WTC11 (cell line): ENCODE measurements around the gene OBSCN. TPM values are rescaled to one million over a fixed set of nuclear protein-coding genes. Genes with fewer than 3 reads are reported as not detected.

Experiments used
- ATAC-seq: fragments of 200-7000 bp; cut with Tn5 transposase; 2 replicates; pipeline ENCODE4 v1.10.0; 2021; ENCODE audit warnings: mild to moderate bottlenecking, moderate library complexity
- CTCF ChIA-PET: fragments of 300-600 bp; sonication (Branson Sonifier 250); formaldehyde crosslinking; loops from one replicate; lab custom pipeline; 2021; ENCODE audit warnings: antibody characterized with exemption; lab: Charles Lee
- POLR2A ChIA-PET: fragments of 350-600 bp; sonication (Branson Sonifier 250); formaldehyde crosslinking; loops from one replicate; lab custom pipeline; 2021; ENCODE audit warnings: antibody characterized with exemption; lab: Charles Lee
- DNase-seq: peaks from one replicate; pipeline ENCODE4 v3.0.0; 2021; ENCODE audit warnings: low spot score
- H3K27ac Mint-ChIP-seq: 2 replicates; pipeline ENCODE4 v1.8.0; 2021; ENCODE audit warnings: mixed read lengths
- H3K27me3 Mint-ChIP-seq: 2 replicates; pipeline ENCODE4 v1.8.0; 2021; ENCODE audit warnings: low read depth, mild to moderate bottlenecking, moderate library complexity, mixed read lengths
- H3K36me3 Mint-ChIP-seq: 2 replicates; pipeline ENCODE4 v1.8.0; 2021; ENCODE audit warnings: mixed read lengths
- H3K4me1 Mint-ChIP-seq: 2 replicates; pipeline ENCODE4 v1.8.0; 2022; ENCODE audit warnings: mixed read lengths
- H3K4me3 Mint-ChIP-seq: 2 replicates; pipeline ENCODE4 v1.8.0; 2021; ENCODE audit warnings: mild to moderate bottlenecking, moderate library complexity, mixed read lengths
- H3K9me3 Mint-ChIP-seq: 2 replicates; pipeline ENCODE4 v1.8.0; 2021; ENCODE audit warnings: mixed read lengths
- ELF4 ChIP-seq: sonication (generic); formaldehyde crosslinking; IDR thresholded peaks from 2 replicates; pipeline ENCODE4 v1.8.1; 2022; ENCODE audit warnings: low read depth, mild to moderate bottlenecking, moderate library complexity, missing genetic modification reagents
- KAT7 ChIP-seq: sonication (generic); formaldehyde crosslinking; IDR thresholded peaks from 2 replicates; pipeline ENCODE4 v1.8.1; 2023; ENCODE audit warnings: missing genetic modification reagents, mild to moderate bottlenecking, borderline replicate concordance
- OVOL2 ChIP-seq: fragments of 250-450 bp; sonication (Bioruptor Pico); IDR thresholded peaks from 2 replicates; pipeline ENCODE4 v1.9.0; 2021; ENCODE audit warnings: mild to moderate bottlenecking, borderline replicate concordance
- PRRX2 ChIP-seq: fragments of 250-450 bp; sonication (Bioruptor Pico); IDR thresholded peaks from 2 replicates; pipeline ENCODE4 v1.8.0; 2021; ENCODE audit warnings: mild to moderate bottlenecking
- TP53 ChIP-seq: sonication (generic); formaldehyde crosslinking; IDR thresholded peaks from 2 replicates; pipeline ENCODE4 v1.8.1; 2023; ENCODE audit warnings: mild to moderate bottlenecking, missing genetic modification reagents
- ZNF423 ChIP-seq: fragments of 250-450 bp; sonication (Bioruptor Pico); IDR thresholded peaks from 2 replicates; pipeline ENCODE4 v2.1.2; 2022; ENCODE audit warnings: mild to moderate bottlenecking, moderate library complexity
- total RNA-seq: library from RNA; stranded (reverse); gene quantifications from 3 replicates; pipeline ENCODE4 v1.2.3, GENCODE V29; 2021
- TF ChIP-seq, protein P1 (sequence below): sonication (generic); formaldehyde crosslinking; IDR thresholded peaks from 2 replicates; pipeline ENCODE4 v1.8.1; 2022; ENCODE audit warnings: missing genetic modification reagents, borderline replicate concordance
- TF ChIP-seq, protein P2 (sequence below): sonication (generic); formaldehyde crosslinking; IDR thresholded peaks from 2 replicates; pipeline ENCODE4 v1.8.0; 2023; ENCODE audit warnings: missing genetic modification reagents
- TF ChIP-seq, protein P3 (sequence below): sonication (generic); formaldehyde crosslinking; IDR thresholded peaks from 2 replicates; pipeline ENCODE4 v1.8.0; 2023; ENCODE audit warnings: missing genetic modification reagents, mild to moderate bottlenecking, borderline replicate concordance
- TF ChIP-seq, protein P4 (sequence below): fragments of 250-450 bp; sonication (Bioruptor Pico); conservative IDR thresholded peaks from 2 replicates; pipeline ENCODE4 v1.9.0; 2021; ENCODE audit warnings: mild to moderate bottlenecking
- TF ChIP-seq, protein P5 (sequence below): sonication (generic); formaldehyde crosslinking; IDR thresholded peaks from 2 replicates; pipeline ENCODE4 v1.8.0; 2022; ENCODE audit warnings: mild to moderate bottlenecking, missing genetic modification reagents
- TF ChIP-seq, protein P6 (sequence below): sonication (generic); formaldehyde crosslinking; conservative IDR thresholded peaks from 2 replicates; pipeline ENCODE4 v1.8.1; 2022; ENCODE audit warnings: mild to moderate bottlenecking, missing genetic modification reagents
- TF ChIP-seq, protein P7 (sequence below): fragments of 250-450 bp; sonication (Bioruptor Pico); IDR thresholded peaks from 2 replicates; pipeline ENCODE4 v1.9.0; 2021; ENCODE audit warnings: mild to moderate bottlenecking
- TF ChIP-seq, protein P8 (sequence below): fragments of 250-450 bp; sonication (Bioruptor Pico); IDR thresholded peaks from 2 replicates; pipeline ENCODE4 v1.9.0; 2021; ENCODE audit warnings: mild to moderate bottlenecking, borderline replicate concordance

Gene OBSCN
- total RNA-seq, 1 experiment from 2014 or later: 38.8 TPM

DNA sequence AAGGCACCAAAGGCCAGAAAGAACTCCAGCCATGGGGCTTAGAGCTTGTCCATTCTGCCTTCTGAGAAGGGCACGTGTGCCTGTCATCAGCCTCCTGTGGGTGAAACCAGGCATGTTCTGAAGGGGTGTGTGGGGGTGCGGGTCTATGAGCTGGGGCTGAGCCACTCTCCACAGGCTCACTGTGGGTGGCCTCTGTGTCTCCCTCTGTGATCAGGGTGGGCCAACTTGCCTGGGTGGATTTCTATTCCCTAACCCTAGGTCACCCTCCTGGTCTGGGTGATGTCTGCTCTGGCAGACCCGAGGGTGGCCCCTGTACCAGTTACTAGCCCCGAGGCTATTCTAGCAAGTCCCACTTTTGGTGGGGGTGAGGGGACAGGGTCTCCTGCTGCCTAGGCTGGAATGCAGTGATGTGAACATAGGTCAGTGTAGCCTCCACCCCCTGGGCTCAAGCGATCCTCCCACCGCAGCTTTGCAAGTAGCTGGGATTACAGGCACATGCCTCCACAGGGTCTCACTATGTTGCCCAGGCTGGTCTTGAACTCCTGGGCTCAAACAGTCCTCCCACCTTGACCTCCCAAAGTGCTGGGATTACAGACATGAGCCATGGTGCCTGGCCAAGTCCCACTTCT, 104.4 kb downstream of the OBSCN start:
- TF ChIP-seq, protein P1, sequence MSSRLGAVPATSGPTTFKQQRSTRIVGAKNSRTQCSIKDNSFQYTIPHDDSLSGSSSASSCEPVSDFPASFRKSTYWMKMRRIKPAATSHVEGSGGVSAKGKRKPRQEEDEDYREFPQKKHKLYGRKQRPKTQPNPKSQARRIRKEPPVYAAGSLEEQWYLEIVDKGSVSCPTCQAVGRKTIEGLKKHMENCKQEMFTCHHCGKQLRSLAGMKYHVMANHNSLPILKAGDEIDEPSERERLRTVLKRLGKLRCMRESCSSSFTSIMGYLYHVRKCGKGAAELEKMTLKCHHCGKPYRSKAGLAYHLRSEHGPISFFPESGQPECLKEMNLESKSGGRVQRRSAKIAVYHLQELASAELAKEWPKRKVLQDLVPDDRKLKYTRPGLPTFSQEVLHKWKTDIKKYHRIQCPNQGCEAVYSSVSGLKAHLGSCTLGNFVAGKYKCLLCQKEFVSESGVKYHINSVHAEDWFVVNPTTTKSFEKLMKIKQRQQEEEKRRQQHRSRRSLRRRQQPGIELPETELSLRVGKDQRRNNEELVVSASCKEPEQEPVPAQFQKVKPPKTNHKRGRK (CRISPR knock-in tag): no peak
- TF ChIP-seq, protein P2, sequence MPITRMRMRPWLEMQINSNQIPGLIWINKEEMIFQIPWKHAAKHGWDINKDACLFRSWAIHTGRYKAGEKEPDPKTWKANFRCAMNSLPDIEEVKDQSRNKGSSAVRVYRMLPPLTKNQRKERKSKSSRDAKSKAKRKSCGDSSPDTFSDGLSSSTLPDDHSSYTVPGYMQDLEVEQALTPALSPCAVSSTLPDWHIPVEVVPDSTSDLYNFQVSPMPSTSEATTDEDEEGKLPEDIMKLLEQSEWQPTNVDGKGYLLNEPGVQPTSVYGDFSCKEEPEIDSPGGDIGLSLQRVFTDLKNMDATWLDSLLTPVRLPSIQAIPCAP (CRISPR knock-in tag): no peak
- TF ChIP-seq ELF4 (no peak), KAT7 (no peak), ZNF423 (no peak)
- H3K4me1 Mint-ChIP-seq: no peaks in the 10 kb centered on the region
- CTCF ChIA-PET: no interaction called here
- peaks cover 7% of the 10 kb centered on the region for H3K9me3 Mint-ChIP-seq
- no peak overlapping the region for H3K4me3 Mint-ChIP-seq
- no peak overlapping the region for H3K27ac Mint-ChIP-seq
- POLR2A ChIA-PET: no interaction called here
- H3K27me3 Mint-ChIP-seq: no peaks in the 10 kb centered on the region; the same call in 1 of the 2 replicates
- ATAC-seq: no peak
- H3K36me3 Mint-ChIP-seq: peaks cover 20% of the 10 kb centered on the region
- no peak for DNase-seq

DNA sequence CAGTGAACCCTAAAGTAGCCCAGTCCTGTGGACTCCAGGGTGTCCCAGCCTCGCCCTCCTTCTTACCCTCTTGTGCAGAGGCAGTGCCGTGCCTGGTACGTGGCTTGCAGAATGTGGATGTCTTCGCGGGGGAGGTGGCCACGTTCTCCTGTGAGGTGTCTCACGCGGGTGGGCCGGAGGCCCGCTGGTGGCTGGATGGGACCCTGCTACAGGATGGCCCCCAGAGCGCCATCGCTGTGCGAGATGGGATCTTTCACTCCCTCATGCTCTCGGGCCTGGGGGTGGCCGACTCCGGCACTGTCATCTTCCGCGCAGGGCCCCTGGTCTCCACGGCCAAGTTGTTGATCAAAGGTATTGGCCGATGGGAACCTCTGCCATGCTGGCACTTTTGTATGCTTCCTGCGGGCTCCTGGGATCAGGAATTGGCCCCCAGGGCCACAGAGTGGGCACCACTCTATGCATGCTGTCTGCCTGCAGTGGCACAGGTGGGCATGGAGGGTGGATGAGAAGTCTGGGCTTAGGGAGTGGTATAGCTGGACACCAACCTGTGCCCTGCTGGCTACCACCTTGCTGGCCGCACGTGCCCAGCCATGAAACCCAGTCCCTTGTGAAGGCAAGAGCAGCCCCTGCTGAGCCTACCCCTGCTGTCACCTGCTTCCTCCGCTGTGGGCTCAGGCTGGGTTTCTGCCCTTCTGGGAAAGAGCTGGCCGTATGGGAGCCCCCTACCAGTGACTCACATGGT, 105.9 kb downstream of the OBSCN start:
- Mint-ChIP-seq H3K4me3 (no peak overlapping the region), H3K9me3 (peaks cover 7% of the 10 kb centered on the region), H3K27me3 (no peaks in the 10 kb centered on the region; the same call in 1 of the 2 replicates), H3K36me3 (peaks cover 20% of the 10 kb centered on the region), H3K4me1 (no peaks in the 10 kb centered on the region), H3K27ac (no peak overlapping the region)
- ChIA-PET POLR2A (no interaction called here), CTCF (no interaction called here)
- ATAC-seq (no peak), DNase-seq (no peak)
- TF ChIP-seq TP53 (CRISPR knock-in tag): no peak
- TF ChIP-seq OVOL2 (CRISPR knock-in tag): no peak
- TF ChIP-seq, protein P3, sequence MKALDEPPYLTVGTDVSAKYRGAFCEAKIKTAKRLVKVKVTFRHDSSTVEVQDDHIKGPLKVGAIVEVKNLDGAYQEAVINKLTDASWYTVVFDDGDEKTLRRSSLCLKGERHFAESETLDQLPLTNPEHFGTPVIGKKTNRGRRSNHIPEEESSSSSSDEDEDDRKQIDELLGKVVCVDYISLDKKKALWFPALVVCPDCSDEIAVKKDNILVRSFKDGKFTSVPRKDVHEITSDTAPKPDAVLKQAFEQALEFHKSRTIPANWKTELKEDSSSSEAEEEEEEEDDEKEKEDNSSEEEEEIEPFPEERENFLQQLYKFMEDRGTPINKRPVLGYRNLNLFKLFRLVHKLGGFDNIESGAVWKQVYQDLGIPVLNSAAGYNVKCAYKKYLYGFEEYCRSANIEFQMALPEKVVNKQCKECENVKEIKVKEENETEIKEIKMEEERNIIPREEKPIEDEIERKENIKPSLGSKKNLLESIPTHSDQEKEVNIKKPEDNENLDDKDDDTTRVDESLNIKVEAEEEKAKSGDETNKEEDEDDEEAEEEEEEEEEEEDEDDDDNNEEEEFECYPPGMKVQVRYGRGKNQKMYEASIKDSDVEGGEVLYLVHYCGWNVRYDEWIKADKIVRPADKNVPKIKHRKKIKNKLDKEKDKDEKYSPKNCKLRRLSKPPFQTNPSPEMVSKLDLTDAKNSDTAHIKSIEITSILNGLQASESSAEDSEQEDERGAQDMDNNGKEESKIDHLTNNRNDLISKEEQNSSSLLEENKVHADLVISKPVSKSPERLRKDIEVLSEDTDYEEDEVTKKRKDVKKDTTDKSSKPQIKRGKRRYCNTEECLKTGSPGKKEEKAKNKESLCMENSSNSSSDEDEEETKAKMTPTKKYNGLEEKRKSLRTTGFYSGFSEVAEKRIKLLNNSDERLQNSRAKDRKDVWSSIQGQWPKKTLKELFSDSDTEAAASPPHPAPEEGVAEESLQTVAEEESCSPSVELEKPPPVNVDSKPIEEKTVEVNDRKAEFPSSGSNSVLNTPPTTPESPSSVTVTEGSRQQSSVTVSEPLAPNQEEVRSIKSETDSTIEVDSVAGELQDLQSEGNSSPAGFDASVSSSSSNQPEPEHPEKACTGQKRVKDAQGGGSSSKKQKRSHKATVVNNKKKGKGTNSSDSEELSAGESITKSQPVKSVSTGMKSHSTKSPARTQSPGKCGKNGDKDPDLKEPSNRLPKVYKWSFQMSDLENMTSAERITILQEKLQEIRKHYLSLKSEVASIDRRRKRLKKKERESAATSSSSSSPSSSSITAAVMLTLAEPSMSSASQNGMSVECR (CRISPR knock-in tag): no peak
- TF ChIP-seq, protein P4, sequence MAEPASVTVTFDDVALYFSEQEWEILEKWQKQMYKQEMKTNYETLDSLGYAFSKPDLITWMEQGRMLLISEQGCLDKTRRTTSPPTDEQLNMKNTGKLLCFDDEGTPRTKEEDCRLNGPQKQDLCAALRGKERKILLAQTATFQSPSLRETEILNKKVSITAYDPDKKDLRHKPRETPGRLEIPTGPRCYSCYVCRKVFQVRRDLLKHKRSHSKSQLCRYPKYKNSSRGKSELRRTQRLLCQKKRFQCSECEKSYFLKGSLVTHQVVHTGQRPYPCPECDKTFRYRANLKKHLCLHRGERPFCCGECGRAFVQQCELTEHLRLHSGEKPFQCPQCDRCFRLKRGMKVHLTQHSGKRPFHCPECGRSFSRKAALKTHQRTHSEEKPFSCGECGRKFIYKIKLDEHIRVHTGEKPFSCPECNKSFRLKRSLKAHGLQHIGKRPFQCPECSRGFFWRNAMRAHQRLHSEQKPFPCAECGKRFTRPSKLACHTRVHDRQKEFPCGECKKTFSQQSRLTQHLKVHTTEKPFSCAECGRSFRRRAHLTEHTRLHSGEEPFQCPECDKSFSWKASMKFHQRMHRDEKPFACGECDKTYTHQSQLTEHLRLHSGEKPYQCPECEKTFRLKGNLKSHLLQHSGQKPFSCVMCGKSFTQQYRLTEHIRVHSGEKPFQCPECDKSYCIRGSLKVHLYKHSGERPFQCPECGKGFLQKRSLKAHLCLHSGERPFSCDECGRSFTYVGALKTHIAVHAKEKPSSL (CRISPR knock-in tag): no peak
- no peak for TF ChIP-seq PRRX2
- TF ChIP-seq, protein P5, sequence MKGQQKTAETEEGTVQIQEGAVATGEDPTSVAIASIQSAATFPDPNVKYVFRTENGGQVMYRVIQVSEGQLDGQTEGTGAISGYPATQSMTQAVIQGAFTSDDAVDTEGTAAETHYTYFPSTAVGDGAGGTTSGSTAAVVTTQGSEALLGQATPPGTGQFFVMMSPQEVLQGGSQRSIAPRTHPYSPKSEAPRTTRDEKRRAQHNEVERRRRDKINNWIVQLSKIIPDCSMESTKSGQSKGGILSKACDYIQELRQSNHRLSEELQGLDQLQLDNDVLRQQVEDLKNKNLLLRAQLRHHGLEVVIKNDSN: no peak
- TF ChIP-seq, protein P6, sequence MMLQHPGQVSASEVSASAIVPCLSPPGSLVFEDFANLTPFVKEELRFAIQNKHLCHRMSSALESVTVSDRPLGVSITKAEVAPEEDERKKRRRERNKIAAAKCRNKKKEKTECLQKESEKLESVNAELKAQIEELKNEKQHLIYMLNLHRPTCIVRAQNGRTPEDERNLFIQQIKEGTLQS (CRISPR knock-in tag): no peak
- TF ChIP-seq, protein P7, sequence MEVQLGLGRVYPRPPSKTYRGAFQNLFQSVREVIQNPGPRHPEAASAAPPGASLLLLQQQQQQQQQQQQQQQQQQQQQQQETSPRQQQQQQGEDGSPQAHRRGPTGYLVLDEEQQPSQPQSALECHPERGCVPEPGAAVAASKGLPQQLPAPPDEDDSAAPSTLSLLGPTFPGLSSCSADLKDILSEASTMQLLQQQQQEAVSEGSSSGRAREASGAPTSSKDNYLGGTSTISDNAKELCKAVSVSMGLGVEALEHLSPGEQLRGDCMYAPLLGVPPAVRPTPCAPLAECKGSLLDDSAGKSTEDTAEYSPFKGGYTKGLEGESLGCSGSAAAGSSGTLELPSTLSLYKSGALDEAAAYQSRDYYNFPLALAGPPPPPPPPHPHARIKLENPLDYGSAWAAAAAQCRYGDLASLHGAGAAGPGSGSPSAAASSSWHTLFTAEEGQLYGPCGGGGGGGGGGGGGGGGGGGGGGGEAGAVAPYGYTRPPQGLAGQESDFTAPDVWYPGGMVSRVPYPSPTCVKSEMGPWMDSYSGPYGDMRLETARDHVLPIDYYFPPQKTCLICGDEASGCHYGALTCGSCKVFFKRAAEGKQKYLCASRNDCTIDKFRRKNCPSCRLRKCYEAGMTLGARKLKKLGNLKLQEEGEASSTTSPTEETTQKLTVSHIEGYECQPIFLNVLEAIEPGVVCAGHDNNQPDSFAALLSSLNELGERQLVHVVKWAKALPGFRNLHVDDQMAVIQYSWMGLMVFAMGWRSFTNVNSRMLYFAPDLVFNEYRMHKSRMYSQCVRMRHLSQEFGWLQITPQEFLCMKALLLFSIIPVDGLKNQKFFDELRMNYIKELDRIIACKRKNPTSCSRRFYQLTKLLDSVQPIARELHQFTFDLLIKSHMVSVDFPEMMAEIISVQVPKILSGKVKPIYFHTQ (CRISPR knock-in tag): no peak
- TF ChIP-seq, protein P8, sequence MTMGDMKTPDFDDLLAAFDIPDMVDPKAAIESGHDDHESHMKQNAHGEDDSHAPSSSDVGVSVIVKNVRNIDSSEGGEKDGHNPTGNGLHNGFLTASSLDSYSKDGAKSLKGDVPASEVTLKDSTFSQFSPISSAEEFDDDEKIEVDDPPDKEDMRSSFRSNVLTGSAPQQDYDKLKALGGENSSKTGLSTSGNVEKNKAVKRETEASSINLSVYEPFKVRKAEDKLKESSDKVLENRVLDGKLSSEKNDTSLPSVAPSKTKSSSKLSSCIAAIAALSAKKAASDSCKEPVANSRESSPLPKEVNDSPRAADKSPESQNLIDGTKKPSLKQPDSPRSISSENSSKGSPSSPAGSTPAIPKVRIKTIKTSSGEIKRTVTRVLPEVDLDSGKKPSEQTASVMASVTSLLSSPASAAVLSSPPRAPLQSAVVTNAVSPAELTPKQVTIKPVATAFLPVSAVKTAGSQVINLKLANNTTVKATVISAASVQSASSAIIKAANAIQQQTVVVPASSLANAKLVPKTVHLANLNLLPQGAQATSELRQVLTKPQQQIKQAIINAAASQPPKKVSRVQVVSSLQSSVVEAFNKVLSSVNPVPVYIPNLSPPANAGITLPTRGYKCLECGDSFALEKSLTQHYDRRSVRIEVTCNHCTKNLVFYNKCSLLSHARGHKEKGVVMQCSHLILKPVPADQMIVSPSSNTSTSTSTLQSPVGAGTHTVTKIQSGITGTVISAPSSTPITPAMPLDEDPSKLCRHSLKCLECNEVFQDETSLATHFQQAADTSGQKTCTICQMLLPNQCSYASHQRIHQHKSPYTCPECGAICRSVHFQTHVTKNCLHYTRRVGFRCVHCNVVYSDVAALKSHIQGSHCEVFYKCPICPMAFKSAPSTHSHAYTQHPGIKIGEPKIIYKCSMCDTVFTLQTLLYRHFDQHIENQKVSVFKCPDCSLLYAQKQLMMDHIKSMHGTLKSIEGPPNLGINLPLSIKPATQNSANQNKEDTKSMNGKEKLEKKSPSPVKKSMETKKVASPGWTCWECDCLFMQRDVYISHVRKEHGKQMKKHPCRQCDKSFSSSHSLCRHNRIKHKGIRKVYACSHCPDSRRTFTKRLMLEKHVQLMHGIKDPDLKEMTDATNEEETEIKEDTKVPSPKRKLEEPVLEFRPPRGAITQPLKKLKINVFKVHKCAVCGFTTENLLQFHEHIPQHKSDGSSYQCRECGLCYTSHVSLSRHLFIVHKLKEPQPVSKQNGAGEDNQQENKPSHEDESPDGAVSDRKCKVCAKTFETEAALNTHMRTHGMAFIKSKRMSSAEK (CRISPR knock-in tag): no peak
